Fibroblast of the conjunctiva (primary cell): Measurements from ENCODE around the gene PRR7.

Source experiments
- DNase-seq: peaks from one replicate; pipeline ENCODE4 v3.0.0-alpha.2; 2010; ENCODE audit warnings: low read depth

The PRR7 gene

DNA sequence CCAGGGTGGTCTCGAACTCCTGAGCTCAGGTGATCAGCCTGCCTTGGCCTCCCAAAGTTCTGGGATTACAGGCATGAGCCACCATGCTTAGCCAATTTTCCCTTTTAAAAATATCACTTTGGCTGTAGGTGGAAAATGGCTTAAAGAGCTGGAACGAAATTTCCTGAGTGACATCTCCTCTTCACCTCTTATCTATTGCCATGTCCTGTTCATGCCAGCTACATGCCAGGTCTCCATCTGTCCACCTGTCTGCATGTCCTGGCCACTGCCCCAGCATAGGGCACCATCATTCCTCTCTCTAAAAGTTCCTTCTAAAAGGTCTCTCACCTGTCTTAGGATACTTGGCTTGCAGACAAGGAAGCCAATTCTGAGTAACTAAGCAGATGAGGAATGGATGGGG, 22.9 kb upstream of the PRR7 start:
- DNase-seq, result no peak

- DNase-seq, result no peak
These were observed 21.3 kb upstream of the PRR7 start for GRCh38 chr5:177425196-177425800.

GRCh38 chr5:177425801-177426565, 20.6 kb upstream of the PRR7 start:
- DNase-seq, result peak; percentile 100

- DNase-seq, result no peak
These were observed 19.9 kb upstream of the PRR7 start, which contains the start of gene GRK6 for GRCh38 chr5:177426566-177427210. Gene GRK6, plus strand, starts transcription at chr5:177426676. Its CDS starts 170 bp downstream, at chr5:177426846.

- no peak for DNase-seq
These were observed 19.3 kb upstream of the PRR7 start for GRCh38 chr5:177427211-177427822.

DNA sequence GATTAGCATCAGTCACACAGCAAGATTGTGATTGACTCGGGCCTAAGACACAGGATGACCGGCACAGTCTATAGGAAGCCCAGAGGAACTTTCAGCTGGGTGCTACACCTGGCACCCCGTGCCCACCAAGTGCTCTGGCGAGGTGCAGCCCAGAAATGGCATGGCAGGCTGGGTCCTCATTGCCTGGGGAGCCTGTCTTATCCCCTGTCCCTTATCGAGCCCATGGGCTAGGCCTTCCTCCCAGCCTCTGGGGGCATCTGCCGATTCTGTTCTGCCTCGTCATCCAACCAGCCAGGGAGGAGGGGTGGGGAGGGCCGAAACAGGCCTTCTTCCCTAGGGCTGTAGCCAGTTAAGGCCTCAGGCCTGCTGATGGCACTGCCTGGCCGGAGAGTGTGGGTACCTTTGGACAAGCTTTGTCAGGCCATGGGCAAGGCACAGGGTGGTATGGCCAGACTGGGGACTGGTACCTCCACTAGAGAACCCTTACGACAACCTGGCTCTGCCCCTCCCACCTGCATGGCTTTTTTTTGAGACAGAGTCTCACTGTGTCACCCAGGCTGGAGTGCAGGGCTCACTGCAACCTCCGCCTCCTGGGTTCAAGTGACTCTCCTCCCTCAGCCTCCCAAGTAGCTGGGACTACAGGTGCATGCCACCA, 18.6 kb upstream of the PRR7 start:
- no peak for DNase-seq

DNA sequence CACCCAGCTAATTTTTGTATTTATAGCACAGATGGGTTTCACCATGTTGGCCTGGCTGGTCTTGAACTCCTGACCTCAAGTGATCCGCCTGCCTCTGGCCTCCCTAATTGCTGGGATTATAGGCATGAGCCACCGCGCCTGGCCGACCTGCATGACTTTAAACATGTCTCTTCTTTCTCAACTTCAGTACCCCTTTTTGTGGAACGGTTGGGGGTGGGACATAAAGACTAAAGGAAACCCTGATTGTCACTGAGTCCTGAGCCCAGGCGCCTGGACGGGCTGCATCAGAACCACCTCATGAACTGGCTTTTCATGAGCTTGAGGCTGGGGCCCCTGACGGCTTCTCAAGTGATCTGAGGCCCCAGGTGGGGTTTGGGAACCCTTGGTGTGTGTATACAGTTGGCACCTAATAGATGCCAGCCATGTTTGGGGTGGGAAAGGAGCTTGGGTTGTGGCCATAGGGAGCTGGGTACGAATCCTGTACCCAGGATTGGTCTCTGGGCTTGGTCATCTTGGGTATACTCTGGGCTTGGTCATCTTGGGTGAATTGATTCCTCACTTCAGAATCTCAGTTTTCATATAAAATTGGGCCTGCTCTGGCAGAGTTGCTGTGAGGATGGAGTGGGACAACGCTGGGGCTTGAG, 17.9 kb upstream of the PRR7 start:
- DNase-seq, result no peak

DNA sequence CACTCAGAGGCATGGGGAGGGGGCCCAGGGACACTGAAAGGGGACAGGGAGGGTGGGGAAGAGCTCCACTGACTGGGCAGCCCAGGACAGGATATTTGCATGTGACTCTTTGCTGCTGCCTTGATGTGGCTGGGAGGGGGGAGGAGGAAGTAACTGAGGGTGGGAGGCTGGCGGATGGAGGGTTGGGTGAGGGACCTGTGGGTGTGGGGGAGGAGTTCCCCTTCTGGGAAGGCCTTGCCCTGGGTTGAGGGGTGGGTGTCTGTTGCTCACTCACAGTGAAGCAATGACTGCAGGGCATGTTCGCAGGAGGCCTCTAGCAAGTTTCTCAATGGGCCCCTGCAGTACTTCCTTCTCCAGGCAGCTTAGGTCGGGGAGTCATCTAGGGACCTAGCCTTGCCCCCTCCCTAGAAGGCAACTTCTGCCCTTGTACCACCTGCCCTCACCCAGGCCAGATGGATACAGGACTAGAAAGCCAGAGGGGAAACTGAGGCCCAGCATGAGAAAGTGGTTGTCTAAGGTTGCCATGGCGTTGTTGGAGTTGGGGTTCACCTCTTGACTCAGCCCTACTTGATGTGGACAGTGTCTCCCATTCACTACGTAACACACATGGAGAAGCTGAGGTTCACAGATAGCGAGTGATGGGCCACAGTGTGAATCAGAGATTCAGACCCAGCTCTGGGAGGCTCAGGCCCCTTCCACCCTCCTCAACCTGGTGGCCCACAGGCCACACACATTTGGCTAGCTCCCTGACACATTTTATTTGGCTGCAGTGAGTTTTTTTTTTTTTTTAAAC, 17.2 kb upstream of the PRR7 start:
- no peak for DNase-seq

GRCh38 chr5:177430140-177430951, 16.3 kb upstream of the PRR7 start:
- no peak for DNase-seq

DNA sequence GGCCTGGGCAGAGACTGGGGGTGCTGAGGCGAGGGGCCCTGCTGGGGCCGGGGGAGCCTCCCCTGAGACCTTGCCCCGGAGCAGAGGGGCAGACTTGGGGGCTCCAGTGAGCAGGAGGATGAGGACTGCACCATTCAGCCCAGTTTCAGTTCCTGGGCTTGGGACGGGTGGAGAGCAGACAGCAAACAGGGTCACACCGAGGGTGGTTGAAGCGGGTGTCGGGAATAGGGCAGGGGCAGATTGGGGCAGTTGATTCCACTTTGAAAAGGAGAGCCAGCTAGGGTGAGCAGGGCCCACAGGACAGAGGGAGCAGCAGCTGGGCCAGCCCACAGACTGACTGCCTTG, 15.7 kb upstream of the PRR7 start:
- DNase-seq, result no peak

GRCh38 chr5:177431317-177432142, 15.1 kb upstream of the PRR7 start:
- no peak for DNase-seq

- no peak for DNase-seq
These were observed 14.3 kb upstream of the PRR7 start for GRCh38 chr5:177432143-177432838.

DNA sequence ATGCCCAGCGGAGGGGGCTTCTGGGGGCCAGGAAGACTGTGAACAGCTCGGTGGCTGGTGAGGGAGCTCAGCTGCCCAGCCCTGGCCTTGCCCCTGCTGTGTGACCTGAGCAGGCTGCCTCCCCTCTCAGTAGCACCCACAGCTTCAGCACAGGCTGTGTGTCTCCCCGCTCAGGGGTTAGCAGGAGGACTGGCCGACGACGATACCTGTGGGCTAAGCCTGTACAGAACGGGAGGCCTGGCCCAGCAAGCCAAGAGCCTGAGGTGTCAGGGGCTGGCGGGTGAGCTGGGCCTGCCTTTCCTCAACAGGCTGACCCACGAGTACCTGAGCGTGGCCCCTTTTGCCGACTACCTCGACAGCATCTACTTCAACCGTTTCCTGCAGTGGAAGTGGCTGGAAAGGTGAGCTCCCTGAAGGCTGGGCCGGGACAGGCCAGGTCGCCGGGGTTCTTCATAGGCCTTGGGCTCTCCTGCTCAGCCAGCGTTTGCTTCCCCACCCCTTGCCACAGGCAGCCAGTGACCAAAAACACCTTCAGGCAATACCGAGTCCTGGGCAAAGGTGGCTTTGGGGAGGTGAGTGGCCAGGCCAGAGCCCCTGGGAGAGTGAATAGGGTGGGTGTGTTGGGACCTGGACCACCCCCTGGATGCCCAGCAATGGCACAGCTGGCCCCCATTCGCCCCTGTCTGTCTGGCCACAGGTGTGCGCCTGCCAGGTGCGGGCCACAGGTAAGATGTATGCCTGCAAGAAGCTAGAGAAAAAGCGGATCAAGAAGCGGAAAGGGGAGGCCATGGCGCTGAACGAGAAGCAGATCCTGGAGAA, 13.6 kb upstream of the PRR7 start:
- DNase-seq, result no peak

DNA sequence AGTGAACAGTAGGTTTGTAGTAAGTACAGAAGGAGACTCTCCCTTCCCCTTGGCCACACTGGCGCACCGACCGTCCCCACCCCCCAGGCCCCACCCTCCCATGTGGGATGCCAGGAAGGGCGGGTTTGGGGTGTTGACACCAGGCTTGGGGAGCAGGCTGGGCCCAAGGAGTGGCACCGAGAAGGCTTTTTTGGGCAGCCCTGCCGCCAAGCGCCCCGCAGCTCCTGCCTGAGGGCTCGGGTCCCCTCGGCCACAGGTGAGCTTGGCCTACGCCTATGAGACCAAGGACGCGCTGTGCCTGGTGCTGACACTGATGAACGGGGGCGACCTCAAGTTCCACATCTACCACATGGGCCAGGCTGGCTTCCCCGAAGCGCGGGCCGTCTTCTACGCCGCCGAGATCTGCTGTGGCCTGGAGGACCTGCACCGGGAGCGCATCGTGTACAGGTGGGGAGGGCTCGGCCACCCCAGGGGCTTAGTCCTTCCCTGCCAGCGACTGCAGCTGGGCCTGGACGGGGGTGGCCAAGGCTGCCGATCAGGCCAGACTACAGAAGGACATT, 12.9 kb upstream of the PRR7 start:
- DNase-seq, result no peak

DNA sequence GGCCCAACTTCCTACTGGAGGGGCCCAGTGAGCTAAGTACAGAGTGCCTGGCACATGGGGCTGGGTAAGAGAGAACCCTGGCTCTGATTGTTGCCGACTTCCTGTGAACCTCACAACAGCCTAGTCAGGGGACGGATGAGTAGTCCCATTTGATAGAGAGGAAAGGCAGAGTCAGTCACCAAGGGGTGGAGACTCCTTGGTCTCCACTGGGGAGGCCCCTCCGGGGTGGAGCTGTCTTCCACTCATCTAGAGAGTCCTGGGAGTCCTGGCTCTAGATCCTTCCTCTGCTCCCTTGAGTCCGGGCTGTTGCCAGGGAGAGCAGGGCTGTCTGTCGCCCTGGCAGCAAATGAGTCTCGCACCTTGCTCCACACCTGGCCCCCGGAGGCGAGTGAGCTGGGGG, 12.2 kb upstream of the PRR7 start:
- DNase-seq, result no peak

- DNase-seq, result no peak
These were observed 11.5 kb upstream of the PRR7 start for GRCh38 chr5:177434942-177435738.
